NCI-H146 treated with DMSO at 0.1 percent for 48 hours (cell line): ENCODE data around the gene HPS4.
A peak's percentile ranks its signal among the peaks of the same experiment; 100 is the strongest.
"Not testable (repeated sequence)": the region's sequence is repeated elsewhere in the genome, so short reads cannot be mapped to it uniquely, and the experiment has no call there.

Source experiments
- DNase-seq: peaks from one replicate; lab custom pipeline; 2025; ENCODE audit not compliant: unreplicated experiment; lab: John Stamatoyannopoulos, UW

Gene HPS4

DNA sequence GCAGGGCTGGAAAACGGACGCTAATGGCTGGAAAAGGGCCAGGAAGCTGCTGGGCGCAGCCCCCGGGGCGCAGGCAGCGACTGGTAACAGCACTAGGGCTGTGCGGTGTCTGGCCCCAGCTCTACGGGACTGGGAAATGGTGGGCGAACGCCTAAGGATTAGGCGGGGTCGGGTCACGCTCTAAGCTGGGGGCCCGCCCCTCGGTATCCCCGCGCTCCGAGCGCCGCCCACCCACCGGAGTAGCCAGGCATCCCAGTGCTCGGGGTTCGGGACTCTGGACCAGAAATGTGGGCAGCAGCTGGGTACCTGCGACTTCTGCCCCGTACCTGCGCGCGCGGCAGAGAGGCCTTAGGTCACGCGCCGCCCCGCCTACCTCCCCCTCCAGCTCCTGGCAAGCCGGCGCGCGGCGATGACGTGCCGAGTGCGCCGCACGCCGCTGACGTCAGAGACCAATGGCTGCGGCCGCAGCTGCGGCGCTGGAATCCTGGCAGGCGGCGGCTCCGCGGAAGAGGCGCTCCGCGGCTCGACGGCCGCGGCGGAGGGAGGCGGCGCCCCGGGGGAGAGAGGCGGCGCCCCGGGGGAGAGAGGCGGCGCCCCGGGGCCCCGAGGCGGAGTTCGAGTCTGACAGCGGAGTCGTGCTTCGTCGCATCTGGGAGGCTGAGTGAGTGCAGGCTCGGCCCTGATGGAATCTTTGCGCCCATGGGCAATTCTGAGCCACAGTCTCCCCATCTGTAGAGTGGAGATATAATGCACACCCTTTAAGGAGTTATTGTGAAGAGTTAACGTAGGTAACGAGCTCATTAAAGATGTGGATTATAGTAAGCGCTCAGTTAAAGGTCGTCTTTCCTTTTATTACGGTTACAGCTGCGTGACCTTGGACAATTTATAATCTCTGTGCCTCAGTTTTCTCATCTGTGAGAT lies at the start of gene HPS4, which contains the start of gene SRRD:
Gene HPS4 (minus strand): TSS at position 345 of the 921 bp plus-strand sequence. CDS start 2,021 bp downstream, outside the sequence.
Gene SRRD (plus strand): TSS at position 439 of the 921 bp plus-strand sequence. CDS start 14 bp downstream, at position 453.
- DNase-seq: peak; percentile 76

DNA sequence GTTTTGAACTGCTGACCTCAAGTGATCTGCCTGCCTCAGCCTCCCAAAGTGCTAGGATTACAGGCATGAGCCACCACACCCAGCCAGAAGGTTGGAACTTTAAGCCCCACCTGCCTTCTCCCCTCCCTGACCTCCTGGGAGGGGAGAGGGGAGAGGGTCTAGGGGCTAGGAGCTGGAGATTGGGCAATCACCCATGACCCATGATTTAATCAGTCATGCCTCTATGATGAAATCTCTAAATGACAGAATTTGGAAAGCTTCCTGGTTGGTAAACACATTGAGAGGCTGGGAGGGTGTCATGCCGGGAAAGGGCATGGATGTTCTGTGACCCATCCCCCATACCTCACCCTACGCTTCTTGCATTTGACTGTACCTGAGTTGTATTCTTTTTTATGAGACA lies 45.8 kb upstream of the HPS4 start:
- no peak for DNase-seq

DNA sequence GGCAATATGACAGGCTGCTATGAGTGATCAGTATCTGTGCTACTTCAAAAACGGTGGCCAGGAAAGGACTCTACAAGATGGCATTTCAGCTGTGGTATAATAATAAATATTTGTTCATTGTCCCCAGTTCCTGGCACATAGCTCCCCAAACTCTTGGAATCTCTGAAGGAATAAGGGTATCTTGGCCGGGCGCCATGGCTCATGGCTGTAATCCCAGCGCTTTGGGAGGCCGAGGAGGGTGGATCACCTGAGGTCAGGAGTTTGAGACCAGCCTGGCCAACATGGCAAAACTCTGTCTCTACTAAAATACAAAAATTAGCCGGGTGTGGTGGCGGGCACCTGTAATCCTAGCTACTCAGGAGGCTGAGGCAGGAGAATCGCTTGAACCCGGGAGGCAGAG lies 44.9 kb upstream of the HPS4 start:
- DNase-seq: not testable (repeated sequence)

DNA sequence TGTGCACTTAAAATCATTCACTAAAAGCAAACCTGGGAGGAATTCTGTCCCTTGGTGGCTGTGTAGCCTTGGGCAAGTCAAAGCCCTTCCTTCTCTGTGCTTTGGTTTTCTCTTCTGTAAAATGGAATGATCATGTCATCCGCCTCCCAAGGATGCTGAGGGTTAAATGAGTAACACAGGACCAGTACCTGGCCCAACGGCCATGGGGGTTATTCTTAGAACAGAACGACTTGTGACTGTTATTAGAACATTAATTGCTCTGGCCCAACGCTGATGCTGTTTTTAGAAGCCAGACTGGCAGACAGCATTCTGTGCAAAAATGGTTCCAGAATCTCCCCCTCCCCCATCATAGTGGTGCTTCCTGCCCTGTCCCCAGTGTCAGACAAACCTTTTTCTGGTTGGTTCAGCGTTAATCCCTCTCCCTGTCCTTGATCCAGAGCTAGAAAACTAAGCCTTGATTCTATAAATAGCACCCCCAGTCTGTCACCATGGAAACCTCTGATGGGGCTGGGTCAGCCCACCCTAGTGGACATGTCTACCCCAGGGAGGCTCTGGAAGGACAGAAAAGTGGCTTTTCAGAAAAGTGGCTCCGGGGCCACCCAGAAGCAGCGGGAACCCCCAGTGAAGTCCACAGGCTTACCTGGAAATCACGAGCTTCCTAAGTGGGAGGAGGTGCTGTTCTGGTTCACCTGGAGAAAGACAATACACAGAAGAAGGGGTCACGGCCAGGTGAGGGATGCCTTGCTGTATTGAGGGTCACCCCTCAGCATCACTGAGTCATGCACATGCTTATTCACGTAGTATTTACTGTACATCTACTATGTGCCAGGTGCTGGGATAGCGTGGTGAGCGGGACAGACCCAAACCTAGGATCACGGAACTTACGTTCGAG lies 44.2 kb upstream of the HPS4 start:
- DNase-seq: no peak

DNA sequence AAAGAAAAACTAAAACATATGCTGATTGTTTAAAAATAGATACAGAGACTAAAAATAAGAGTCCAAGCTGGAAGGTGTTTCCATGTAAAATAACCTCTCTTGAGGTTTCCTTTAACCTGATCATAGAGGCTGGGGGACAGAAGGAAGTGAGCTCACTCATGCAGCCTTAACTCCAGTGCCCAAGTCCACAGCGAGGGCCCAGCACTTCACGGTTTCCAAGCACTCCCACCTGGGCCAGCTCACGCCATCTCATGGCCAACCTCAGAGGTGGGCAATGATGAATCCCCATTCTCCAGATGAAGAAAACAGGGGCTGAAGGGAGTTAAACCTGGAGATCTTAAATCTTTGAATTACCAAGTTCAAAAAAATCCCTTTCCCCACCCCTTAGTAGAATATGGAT lies 43.6 kb upstream of the HPS4 start:
- no peak for DNase-seq

DNA sequence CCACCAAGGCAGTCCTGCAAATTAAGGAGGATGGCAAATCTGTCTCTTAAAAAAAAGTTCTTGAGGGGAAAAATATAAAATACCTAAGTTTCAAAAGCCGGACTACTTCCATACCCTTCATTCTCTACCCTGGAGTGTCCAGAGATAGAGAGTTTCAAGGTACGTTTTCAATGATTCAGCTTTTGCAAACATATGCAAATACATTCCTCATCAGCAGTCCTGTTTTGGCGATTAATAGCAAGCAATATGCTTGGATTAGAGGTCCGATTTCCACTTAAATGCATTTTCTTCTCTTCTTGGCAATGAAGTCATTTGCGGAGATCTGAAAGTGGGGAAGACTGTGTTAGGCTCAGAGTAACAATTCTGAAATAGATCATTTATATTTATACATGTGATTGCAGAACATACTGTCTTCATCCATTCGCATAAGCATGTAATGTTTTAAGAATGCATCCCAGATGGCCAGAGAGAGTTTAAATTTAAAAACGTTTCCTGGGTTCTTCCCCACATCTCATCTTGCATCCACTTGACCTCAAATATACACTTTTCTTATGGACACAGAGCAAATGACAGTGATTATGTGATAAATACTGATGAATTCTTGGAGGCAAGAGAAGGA lies 42.5 kb upstream of the HPS4 start:
- DNase-seq: no peak

DNA sequence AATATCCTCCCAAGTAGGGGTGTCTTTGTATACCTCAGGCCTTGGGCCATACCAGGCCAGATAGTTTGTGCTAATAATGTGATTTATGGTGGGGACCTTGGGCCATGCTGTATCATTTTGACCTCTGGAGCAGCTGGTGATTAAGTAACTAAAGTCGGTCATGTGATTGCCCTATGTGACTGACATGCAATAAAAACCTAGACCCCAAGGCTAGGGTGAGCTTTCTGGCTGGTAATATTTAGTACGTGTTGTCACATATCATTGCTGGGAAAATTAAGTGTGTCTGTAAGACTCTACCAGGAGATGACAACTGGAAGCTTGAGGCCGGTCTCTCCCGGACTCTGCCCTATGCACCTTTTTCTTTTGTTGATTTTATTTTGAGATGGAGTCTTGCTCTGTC lies 41.3 kb upstream of the HPS4 start:
- DNase-seq: no peak

DNA sequence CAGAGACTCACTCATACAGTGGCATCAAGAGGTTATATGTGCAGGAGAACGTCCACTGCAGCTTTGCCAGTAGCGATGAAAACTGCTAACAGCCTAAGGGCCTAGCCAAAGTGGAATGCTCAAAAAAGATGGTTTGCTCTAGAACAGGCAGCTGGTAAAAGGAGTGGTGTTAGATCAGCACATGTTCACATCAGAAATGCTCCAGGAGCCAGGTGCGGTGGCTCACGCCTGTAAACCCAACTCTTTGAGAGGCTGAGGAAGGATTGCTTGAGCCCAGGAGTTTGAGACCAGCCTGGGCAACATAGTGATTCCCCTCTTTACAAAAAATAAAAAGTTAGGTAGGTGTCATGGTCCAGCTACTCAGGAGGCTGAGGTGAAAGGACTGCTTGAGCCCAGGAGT lies 39.0 kb upstream of the HPS4 start:
- no peak for DNase-seq

DNA sequence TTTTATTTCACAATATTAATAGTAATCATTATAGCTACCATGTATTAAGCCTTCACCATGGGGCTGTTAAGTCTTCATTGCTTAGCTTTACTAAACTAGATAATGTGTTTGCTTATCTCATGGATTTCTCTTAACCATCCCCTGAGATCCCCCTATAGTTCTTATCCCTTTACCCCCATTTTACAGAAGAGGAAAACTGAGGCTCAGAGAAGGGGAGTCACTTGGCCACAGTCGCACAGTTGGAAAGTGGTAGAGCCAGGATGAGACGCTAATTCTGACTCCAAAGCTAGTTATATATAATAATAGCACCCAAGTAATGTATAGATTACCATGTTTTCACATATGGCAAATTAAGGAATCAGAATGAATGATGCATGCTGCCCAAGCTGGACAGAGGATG lies 38.4 kb upstream of the HPS4 start:
- no peak for DNase-seq

DNA sequence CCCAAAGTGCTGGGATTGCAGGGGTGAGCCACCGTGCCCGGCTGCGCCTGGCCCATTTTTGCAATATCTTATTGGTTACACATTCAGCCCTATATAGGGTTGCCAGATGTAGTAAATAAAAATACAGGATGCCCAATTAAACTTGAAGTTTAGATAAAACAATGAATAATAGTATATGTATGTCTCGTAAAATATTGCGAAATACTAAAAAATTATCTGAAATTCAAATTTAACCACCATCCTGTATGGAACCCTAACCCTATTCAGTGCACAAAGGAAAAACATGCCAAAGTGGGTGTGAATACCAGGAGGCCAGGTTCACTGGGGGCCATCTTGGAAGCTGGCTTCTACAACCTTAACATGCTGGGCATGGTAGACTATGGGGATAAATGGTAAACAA lies 33.8 kb upstream of the HPS4 start:
- DNase-seq: no peak

DNA sequence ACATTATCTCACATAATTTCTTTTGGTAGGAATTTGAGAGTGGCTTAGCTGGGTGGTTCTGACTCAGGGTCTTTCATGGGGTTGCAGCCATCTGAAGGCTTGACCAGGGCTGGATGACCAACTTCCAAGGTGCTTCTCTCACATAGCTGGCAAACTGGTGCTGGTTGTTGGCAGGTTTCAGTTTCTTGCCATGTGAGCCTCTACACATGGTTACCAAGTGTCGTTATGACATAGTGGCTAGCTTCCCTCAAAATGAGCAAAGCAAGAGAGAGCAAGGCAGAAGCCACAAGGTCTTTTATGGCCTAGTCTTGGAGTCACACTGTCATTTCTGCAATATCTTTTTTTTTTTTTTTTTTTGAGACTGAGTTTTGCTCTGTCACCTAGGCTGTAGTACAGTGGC lies 32.9 kb upstream of the HPS4 start:
- DNase-seq: no peak

DNA sequence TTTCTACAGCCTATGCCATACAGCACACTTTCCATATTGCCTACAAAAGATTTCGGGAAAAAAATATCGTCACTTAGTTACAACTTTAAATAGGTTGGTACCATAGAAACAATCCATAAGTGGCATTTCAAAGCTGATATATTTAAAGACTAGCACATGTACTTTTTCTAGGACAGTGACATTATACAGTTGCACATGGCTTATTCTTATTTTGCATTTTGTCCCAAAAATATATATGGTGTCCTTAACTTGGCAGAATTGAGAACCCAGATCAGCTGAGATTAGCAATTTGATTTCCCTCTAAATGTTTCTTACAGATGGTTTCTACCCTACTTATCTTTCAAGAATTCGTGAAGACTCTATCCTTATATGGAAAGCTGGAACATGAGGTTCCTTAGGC lies 32.3 kb upstream of the HPS4 start:
- no peak for DNase-seq

DNA sequence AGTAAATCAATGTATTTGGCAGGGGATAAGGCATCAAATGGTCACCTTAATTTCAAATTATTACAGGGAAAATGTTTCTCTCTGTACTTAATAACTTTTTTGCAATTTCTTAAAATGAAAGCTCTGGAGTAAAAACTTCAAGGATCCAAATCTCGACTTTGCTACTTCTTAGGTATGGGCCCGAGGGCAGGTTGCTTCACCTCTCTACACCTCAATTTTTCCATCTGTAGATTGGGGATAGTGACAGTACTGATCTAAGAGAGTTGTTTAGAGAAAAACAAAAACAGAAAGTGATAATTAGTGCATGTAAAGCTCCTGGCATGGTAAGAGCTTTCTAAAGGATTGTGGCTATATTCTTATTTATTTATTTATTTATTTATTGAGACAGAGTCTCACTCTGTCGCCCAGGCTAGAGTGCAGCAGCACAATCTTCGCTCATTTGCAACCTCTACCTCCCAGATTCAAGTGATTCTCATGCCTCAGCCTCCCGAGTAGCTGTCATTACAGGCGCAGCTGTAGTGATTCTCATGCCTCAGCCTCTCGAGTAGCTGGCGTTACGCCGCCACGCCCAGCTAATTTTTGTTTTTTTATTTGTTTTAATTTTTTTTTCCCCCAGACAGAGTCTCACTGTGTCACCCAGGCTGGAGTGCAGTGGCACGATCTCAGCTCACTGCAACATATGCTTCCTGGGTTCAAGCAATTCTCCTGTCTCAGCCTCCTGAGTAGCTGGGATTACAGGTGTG lies 31.0 kb upstream of the HPS4 start:
- no peak for DNase-seq

DNA sequence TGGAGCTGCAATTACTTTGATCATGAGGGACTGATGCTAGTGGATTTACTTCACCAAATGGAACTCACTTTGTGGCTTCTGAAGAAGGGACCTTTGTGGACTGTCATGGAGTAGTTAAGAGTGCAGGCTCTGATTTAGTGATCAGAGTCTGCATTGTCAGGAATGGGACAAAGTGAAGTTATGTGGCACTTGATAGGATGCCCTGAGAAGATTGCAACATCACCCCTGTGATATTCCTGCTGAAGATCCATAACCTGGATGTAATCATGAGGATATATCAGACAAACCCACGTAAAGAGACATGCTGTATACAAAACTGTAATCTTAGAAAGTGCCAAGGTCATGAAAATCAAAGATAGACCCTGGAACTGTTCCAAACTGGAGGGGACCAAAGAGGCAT lies 30.3 kb upstream of the HPS4 start:
- no peak for DNase-seq

DNA sequence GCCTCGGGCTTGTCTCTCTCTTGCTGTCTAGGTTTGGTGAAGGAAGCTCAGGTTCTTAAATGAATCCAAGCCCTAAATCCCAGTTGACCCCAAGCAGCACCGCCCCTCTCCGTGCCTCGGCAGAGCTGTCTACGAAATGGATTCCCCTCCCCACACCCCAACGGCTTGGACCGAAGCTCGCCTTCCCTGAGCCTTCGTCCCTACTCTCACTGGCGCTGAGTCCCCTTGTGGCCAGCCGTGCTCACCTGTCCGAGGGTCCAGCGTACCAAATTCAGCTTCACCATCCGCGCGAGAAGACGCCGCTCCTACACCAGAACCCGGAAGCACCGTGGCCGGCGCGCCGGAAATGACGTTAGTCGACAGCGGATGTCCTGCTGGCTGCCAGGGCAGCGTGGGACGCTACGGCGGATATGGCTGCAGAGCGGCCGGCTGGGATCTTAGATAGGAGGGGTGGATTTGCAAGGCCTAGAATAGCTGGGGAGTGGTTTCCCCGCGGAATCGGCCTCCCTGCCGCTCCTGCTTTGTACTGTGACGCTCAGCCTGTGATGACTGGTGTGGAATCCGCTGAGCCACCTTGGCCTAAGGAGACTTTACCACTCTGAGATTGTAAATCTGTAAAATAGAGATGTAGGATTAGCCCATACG lies 28.7 kb upstream of the HPS4 start, which contains the start of gene TFIP11:
Gene TFIP11 (minus strand): TSS at position 325 of the 645 bp plus-strand sequence. CDS start 2,201 bp downstream, outside the sequence.
- DNase-seq: peak; percentile 47

DNA sequence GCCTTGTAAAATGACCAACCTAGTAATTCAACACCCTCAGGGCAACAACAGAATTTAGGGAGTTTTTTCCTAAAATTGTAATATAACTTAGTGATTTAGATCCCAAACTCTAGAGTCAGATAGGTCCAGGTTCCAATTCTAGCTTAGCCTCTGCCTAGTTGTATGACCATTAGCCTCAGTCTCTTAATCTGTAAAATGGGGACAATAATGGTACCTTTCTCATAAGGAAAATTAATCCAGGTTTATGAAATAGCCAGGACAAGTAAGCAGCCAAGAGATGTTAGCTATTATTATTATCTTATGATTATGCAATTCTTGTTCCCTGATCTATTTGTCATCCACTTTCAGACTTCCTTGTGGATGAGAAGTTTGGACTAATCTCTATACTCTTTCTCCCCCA lies 24.6 kb upstream of the HPS4 start:
- DNase-seq: no peak

DNA sequence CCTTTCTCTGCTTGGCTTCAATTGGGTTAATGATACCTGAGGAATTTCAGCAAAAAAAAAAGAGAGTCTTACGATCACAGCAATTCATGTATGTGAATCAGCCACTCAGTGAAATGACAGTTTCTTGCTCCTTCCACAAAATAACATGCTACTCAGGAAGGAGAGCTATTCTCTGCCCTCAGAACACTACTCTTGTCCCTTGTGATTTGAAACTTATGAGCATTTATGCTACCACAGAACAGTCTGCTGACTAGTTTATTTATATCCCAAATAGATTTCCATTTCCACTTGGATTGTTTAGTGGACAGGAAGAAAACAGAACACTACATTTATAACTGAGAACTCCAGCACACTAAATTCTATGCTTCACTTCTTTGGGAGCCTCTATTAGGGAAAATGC lies 20.2 kb upstream of the HPS4 start:
- no peak for DNase-seq

DNA sequence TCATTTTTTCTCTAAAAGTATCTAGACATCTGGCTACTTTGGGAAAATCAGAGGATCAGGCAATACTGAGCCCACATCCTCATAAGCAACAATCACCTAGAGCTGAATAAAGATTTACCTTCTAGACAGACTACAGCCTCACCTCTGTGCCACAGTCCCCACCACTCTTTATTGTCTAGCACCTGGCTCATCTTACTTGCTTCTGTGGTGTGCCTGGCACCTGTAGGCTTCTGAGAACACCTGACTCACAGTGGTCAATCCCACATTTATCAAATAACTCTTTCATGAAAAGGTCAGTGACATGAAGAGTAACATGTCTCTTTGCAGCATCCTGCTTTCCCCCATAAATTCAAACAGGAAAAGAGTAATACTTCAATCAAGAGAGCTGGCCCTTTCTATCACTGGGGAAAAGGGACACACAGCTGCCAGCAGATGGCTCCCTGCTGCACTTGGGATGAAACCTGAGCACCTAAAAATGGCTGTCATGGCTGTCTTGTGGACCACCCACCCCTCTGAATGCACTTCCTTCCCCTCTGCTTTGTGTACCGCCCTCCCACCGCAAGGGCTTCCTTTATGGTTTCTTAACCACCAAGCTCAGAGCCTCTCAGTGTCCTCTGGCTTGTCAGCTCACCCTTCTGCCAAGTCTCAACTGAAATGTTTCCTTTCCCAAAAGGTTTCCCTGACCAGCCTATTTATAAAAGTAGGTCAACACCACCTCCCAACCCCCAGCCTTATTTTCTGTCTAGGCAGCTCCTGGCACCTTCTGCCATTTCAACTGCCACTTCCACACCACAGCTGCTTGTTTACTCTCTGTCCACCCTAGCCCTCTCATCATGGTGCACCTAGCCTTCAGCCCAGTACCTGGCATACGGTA lies 19.3 kb upstream of the HPS4 start:
- DNase-seq: no peak

DNA sequence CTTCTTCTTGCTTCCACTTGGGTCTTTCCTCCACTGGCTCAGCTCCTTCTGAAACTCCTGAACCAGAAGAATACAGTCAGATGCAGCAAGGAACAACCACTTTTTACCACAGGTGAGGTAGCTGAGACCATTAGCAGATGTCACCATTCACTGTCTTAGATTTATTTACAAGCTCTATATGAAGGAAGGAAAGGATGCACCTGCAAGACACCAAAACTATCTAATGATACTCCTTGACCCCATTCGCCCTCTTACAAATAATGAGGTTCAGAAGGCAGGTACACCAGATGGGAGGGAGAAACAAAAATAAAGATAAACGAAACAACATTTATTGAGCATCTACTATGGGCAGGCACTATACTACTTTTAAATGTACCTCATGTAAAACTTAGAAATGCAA lies 18.4 kb upstream of the HPS4 start:
- DNase-seq: no peak
